ENCODE measurements around the gene EXOC1.

GRCh38 chr4:55928846-55929245, 75.4 kb downstream of the EXOC1 start:
- TF ChIP-seq POLR2A (IDR thresholded peaks at IDR 0.05; ENCODE audit: low read depth, low read length) = no peak
- TF ChIP-seq POLR2AphosphoS5 (IDR thresholded peaks at IDR 0.05; ENCODE audit: low read depth, low read length) = no peak
- TF ChIP-seq TAF1 (IDR thresholded peaks at IDR 0.05; ENCODE audit: borderline replicate concordance, low read depth, low read length) = no peak
